Psoas muscle (tissue), 8 donors: Measurements from ENCODE around the gene NKX6-2. TPM values are rescaled to one million over a fixed set of nuclear protein-coding genes. Genes with fewer than 3 reads are reported as not detected.
"Not testable (repeated sequence)": the region's sequence is repeated elsewhere in the genome, so short reads cannot be mapped to it uniquely, and the experiment has no call there.

Source experiments
- ATAC-seq, 4 donors: fragments of 200-7000 bp; cut with Tn5 transposase; one replicate each; pipeline ENCODE4 v1.9.1; 2020; ENCODE audit warnings: moderate library complexity in 3 of 4, mild to moderate bottlenecking in 2 of 4
- DNase-seq, 2 donors: peaks; one replicate each; pipeline ENCODE4 v3.0.0-alpha.2; 2020
- H3K27ac ChIP-seq: fragments of 200-600 bp; one replicate; pipeline ENCODE4 v1.8.0; 2022
- H3K27me3 ChIP-seq, 3 donors: fragments of 200-600 bp in 1 of 3; one replicate each; pipeline versions ENCODE4 v1.6.1 to v1.8.0; 2013 to 2022; ENCODE audit warnings: low read length in 2 of 3, mild to moderate bottlenecking in 2 of 3, moderate library complexity in 1 of 3; ENCODE audit not compliant: insufficient read depth in 3 of 3
- H3K36me3 ChIP-seq, 2 donors: fragments of 200-600 bp in 1 of 2; one replicate each; pipeline versions ENCODE4 v1.6.1 to v1.8.0; 2013 to 2022; ENCODE audit warnings: low read depth in 1 of 2, mild to moderate bottlenecking in 1 of 2, moderate library complexity in 1 of 2; ENCODE audit not compliant: insufficient read depth in 1 of 2
- H3K4me1 ChIP-seq: fragments of 200-600 bp; one replicate; pipeline ENCODE4 v1.8.0; 2022
- H3K4me3 ChIP-seq: fragments of 200-600 bp; one replicate; pipeline ENCODE4 v1.8.0; 2022; ENCODE audit warnings: mild to moderate bottlenecking
- H3K9me3 ChIP-seq: fragments of 200-600 bp; one replicate; pipeline ENCODE4 v1.8.0; 2022
- CTCF ChIP-seq: fragments of 200-600 bp; IDR thresholded peaks from one replicate; pipeline ENCODE4 v1.8.0; 2022; ENCODE audit warnings: antibody characterized with exemption
- WGBS, 3 donors: extraction: QIAGEN DNeasy Blood & Tissue Kit; methylation state at CpG; one replicate each; pipeline versions ENCODE4 v1.1.6 to v1.1.7; 2013; 5-methylcytosine and 5-hydroxymethylcytosine counted together
- intact Hi-C, 2 donors: fragments of 100-400 bp; cut with DNase I; formaldehyde crosslinking; loops; one replicate each; pipeline versions ENCODE4 v1.11.0 to v1.14.2; 2022
- polyA plus RNA-seq, 3 donors: library from polyadenylated mRNA; stranded (reverse); fragments of 200-250 nt; gene quantifications; one replicate each; pipeline ENCODE4 v1.2.3, GENCODE V29; 2013
- total RNA-seq, 4 donors: library from RNA; stranded (reverse); fragmentation: NEBNext Ultra II Directional in 2 of 4; extraction: Animal tissue kit (Norgen Biotek cat#: 25700) in 2 of 4; gene quantifications; one replicate each; pipeline versions ENCODE4 v1.2.1 to v1.2.4, GENCODE V29; 2021 to 2023
- donor health status: healthy with polysubstance abuse.
- donor health status: DM: no; HTN: no; CAD: no; lungs with moderate emphysema.
- donor health status: Bipolar disorder and iron deficiency.
- donor health status: healthy.
- donor health status: DM: yes; HTN: yes; CAD: no.
- donor health status: DM: no; HTN: no; CAD: no.
- donor health status: DM: no; HTN: no; CAD: no.
- donor health status: DM: yes; HTN: yes; CAD: no.

The NKX6-2 gene
- total and polyA plus RNA-seq, 7 donors, result not detected

DNA sequence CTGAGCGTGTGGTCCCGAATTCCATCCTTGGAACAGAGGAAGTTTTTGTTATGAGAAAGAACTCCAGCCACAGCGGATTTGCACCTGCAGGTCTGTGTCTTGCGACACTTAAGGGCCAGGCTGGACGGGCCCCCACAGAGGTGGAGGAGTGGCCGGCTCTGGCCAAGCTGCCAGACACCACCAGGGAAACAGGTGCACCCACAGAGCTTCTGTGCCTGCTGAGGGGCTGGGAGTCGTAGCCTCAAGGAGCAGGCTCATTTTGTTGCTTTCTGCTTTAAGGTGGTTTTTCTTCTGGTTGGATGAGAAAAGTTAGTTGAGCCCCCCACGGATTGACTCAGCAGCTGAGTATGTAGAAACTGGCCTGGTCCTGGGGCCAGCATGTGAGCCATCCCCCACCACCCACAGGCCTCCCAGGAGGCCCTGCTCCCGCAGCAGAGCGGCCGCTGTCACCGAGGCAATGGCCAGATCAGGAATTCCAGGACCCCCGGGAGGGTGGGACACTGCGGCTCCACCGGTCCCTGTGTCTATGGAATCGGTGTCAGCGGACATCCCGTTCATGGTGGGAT, 41.9 kb downstream of the NKX6-2 start:
- Histone ChIP-seq H3K4me3 (no peak overlapping the region), H3K27ac (no peak overlapping the region), H3K27me3 (no peaks in the 10 kb centered on the region), H3K36me3 (peaks cover 0 to 10% of the 10 kb centered on the region in 2 donors), H3K9me3 (no peaks in the 10 kb centered on the region), H3K4me1 (no peaks in the 10 kb centered on the region)
- TF ChIP-seq CTCF, result no peak
- DNase-seq (no peak), ATAC-seq (no peak)
- WGBS, 3 donors, result 92 to 94% (median 92%) methylated on average over 18 of the region's 18 CpGs
- intact Hi-C loops, result no loop called here

- ATAC-seq, H3K27ac ChIP-seq, H3K4me3 ChIP-seq, H3K4me1 ChIP-seq, H3K9me3 ChIP-seq, H3K27me3 ChIP-seq, intact Hi-C loops, H3K36me3 ChIP-seq, DNase-seq: not testable (repeated sequence)
- 76 to 84% (median 76%) methylated on average over 16 to 30 of the region's 30 CpGs for WGBS, 3 donors
Observed at GRCh38 chr10:132743196-132743924, 42.6 kb downstream of the NKX6-2 start.

DNA sequence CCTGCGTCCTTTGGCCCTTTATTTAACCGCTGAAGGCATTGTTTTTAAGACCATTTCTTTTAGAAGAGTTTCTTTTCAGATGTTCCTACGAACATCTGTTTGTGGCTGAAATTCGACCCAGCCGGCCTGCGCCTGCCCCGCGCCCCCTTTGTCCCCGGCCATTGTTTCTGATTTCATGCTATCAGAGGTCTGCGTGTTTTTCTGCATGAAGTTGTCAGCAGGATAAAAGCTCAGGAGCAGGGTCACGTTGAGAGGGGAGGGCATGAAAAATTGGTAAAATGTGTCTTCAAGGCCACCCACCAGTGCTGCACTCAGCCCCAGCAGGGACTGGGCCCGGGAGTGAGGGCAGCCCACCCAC, 43.1 kb downstream of the NKX6-2 start:
- no peak for TF ChIP-seq CTCF
- Histone ChIP-seq H3K9me3 (no peaks in the 10 kb centered on the region), H3K27ac (no peak overlapping the region), H3K4me1 (no peaks in the 10 kb centered on the region), H3K27me3 (no peaks in the 10 kb centered on the region), H3K4me3 (no peak overlapping the region), H3K36me3 (peaks cover 0 to 10% of the 10 kb centered on the region in 2 donors)
- no peak for ATAC-seq
- intact Hi-C loops, result no loop called here
- DNase-seq, result no peak
- WGBS, 3 donors, result 65 to 77% (median 68%) methylated on average over 12 of the region's 12 CpGs

DNA sequence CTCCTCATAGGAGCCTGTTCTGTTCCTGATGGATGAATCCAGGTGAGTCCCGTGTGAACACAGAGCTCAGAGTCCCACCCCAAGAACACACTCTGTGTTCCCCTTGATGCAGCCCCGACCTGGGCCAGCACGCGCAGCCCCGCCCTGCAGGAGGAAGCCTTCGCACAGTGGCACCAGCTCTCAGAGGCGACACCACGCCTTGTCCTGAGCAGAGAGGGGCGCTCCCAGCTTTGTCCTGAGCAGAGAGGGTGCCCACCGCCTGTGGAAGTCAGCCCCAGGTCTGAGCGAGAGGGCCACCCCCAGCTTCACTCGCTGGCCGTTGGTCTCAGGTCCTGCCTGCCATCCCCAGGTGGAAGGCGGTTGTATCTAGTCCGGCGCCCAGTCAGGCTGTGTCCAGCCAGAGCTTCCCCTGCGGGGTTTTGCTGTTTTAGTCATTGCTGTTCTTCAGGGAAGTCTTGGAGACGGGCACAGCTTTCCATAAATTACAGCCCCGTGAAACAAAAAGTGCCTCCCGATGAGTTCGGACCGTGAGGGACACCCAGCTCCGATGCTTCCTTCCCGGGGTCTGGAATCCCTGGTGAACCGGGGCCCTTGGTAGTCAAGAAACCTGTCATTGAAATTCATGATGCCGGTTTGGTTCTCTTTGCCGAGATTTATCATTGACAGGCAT, 43.6 kb downstream of the NKX6-2 start:
- Histone ChIP-seq H3K9me3 (no peaks in the 10 kb centered on the region), H3K36me3 (peaks cover 0 to 10% of the 10 kb centered on the region in 2 donors), H3K27me3 (no peaks in the 10 kb centered on the region), H3K27ac (no peak overlapping the region), H3K4me3 (no peak overlapping the region), H3K4me1 (no peaks in the 10 kb centered on the region)
- no peak for TF ChIP-seq CTCF
- WGBS, 3 donors, result 81 to 86% (median 82%) methylated on average over 26 to 27 of the region's 27 CpGs
- ATAC-seq, result no peak
- intact Hi-C loops, result no loop called here
- no peak for DNase-seq

DNA sequence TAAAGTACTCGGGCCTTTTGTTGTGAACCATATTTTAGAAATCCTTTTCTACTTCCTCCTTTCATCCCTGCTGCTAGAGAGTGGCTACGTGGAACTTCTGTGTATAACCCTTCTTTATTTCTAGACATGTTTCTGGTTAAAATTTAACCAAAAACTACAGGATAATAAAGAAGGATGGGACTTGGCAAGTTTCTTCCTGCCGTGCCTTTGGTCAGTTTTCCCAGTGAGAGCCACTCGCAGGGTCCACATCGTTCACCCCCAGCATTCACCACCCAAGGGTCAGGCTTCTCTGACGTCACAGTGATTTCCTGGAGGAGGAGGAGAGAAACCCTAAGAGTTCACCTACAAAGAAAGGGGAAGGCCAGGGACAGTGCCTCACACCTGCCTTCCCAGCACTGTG, 45.4 kb downstream of the NKX6-2 start:
- ATAC-seq (no peak), DNase-seq (no peak)
- peaks cover 0 to 14% of the 10 kb centered on the region in 2 donors for H3K36me3 ChIP-seq
- no peak overlapping the region for H3K27ac ChIP-seq
- no peak for TF ChIP-seq CTCF
- H3K4me3 ChIP-seq, result no peak overlapping the region
- WGBS, 3 donors, result 90 to 92% (median 91%) methylated on average over 6 of the region's 6 CpGs
- intact Hi-C loops, result no loop called here
- H3K4me1 ChIP-seq, result no peaks in the 10 kb centered on the region
- H3K9me3 ChIP-seq, result no peaks in the 10 kb centered on the region
- H3K27me3 ChIP-seq, result no peaks in the 10 kb centered on the region
